Kidney epithelial cell (primary cell): ENCODE data around the gene SLC45A2. TPM values are rescaled to one million over a fixed set of nuclear protein-coding genes. Genes with fewer than 3 reads are reported as not detected.
"Not testable (repeated sequence)": the region's sequence is repeated elsewhere in the genome, so short reads cannot be mapped to it uniquely, and the experiment has no call there.

Experiments used
- DNase-seq: peaks from one replicate; pipeline ENCODE4 v3.0.0-alpha.2; 2010; ENCODE audit warnings: low read depth
- H3K27me3 ChIP-seq: 2 replicates; pipeline ENCODE4 v1.6.0; 2011; ENCODE audit warnings: low read length; ENCODE audit not compliant: control insufficient read depth, insufficient read depth
- H3K36me3 ChIP-seq: 2 replicates; pipeline ENCODE4 v1.5.1; 2011; ENCODE audit warnings: low read length; ENCODE audit not compliant: control insufficient read depth, insufficient read depth
- H3K4me3 ChIP-seq: 2 replicates; pipeline ENCODE4 v1.5.1; 2011; ENCODE audit warnings: low read depth, mild to moderate bottlenecking, control low read depth, low read length
- CTCF ChIP-seq: IDR thresholded peaks from 2 replicates; pipeline ENCODE4 v1.5.1; 2011; ENCODE audit warnings: mild to moderate bottlenecking, moderate library complexity, low read length, control low read depth, inconsistent platforms; ENCODE audit not compliant: insufficient read depth, poor library complexity, severe bottlenecking
- total RNA-seq: library from RNA; depleted of rRNA; stranded (reverse); fragments of >200 nt; gene quantifications from 2 replicates; pipeline ENCODE4 v1.2.3, GENCODE V29; 2015

The SLC45A2 gene, protein sequence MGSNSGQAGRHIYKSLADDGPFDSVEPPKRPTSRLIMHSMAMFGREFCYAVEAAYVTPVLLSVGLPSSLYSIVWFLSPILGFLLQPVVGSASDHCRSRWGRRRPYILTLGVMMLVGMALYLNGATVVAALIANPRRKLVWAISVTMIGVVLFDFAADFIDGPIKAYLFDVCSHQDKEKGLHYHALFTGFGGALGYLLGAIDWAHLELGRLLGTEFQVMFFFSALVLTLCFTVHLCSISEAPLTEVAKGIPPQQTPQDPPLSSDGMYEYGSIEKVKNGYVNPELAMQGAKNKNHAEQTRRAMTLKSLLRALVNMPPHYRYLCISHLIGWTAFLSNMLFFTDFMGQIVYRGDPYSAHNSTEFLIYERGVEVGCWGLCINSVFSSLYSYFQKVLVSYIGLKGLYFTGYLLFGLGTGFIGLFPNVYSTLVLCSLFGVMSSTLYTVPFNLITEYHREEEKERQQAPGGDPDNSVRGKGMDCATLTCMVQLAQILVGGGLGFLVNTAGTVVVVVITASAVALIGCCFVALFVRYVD
- total RNA-seq = not detected in 2 replicates

DNA sequence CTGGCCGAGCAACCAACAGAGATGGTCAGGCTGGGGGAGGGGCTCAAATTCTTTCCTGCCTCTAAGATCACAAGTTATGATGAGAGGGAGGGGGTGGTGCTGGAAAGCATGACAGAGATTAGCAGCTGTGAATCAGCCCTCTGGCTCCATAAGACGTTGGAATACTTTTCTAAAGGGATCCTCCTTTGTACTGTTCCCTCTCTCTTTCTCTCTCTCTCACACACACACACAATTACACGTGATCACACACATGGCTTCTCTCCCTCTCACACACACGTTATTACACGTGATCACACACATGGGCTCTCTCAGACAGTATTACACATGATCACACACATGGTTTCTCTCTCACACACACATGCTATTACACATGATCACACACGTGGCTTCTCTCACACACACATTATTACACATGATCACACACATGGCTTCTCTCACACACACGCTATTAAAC lies at the start of gene SLC45A2:
Gene SLC45A2 (minus strand): TSS at position 23 of the 454 bp plus-strand sequence. CDS start 110 bp downstream, outside the sequence.
- TF ChIP-seq CTCF = no peak
- DNase-seq = no peak

DNA sequence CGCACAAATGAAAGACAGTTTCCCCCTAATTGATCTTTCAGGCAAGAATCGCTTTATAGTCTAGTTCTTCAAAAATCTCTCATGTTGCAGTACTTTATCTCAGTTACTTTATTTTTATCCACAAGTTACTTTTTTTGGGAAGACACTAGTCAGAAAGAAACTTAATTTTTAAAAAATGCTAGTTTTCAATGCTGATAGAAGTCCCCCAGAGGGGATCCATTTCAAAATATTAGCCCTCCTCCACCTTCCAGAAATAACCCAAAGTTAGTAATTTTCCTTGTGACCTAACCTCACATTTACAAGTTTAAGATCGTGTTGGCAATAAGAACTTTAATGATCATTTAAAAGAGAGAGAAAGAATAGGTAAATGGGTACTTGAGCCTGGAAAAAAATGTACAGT lies 47.5 kb upstream of the SLC45A2 start:
- Histone ChIP-seq H3K27me3 (no peaks in the 10 kb centered on the region), H3K4me3 (no peak overlapping the region), H3K36me3 (peaks cover 1% of the 10 kb centered on the region)
- no peak for DNase-seq
- no peak for TF ChIP-seq CTCF

More for the DNA sequence above, at the start of gene SLC45A2:
- Histone ChIP-seq H3K36me3 (no peaks in the 10 kb centered on the region), H3K4me3 (no peak within 1 kb of the TSS), H3K27me3 (no peaks in the 10 kb centered on the region)

DNA sequence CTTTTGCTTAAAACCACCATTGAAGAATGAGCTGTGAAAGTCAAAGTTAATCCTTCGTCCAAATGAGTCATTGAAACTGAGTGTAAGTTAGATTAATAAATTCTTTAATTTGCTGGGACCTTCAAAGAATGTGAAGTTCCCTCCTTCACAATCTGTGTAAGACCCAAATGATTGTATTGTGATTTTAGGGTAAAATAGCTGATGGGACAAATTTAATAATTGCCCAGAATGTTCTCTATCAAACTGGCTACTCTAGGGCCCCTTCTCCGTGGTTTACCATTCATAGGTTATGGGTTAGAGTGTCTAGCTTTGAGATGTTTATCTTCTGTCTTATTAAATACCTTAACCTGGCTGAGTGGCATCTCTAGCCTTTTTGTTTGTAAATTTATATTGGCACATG lies 46.6 kb upstream of the SLC45A2 start:
- TF ChIP-seq CTCF = no peak
- Histone ChIP-seq H3K36me3 (peaks cover 1% of the 10 kb centered on the region), H3K4me3 (no peak overlapping the region), H3K27me3 (no peaks in the 10 kb centered on the region)
- DNase-seq = no peak

GRCh38 chr5:34030585-34030984 lies 46.1 kb upstream of the SLC45A2 start:
- not testable (repeated sequence) for H3K36me3 ChIP-seq, H3K4me3 ChIP-seq, H3K27me3 ChIP-seq, DNase-seq

DNA sequence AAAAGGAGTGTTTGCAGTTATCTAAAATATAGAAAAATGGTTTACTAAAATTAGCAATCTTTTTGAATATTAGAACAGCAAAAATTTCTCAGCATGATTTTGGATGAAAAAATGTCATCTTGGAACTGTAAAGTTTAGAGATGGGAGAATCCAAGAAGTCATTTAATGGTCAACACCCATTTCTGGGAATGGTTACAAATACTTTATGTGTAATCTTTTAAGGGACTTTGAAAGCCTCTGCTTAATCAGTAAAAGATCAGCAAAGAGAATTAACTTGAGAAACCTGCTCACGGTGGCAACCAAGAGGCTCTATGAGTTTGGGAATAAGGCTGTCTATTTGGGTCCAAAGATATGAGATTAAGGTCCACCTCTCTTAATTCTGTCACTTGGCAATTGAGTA lies 45.6 kb upstream of the SLC45A2 start:
- Histone ChIP-seq H3K4me3 (no peak overlapping the region), H3K36me3 (peaks cover 1% of the 10 kb centered on the region), H3K27me3 (no peaks in the 10 kb centered on the region)
- no peak for TF ChIP-seq CTCF
- no peak for DNase-seq

- Histone ChIP-seq H3K36me3 (peaks cover 1% of the 10 kb centered on the region), H3K27me3 (no peaks in the 10 kb centered on the region), H3K4me3 (no peak overlapping the region)
- no peak for TF ChIP-seq CTCF
- no peak for DNase-seq
These were observed 43.9 kb upstream of the SLC45A2 start for GRCh38 chr5:34028349-34028748.
